Loucy (cell line): ENCODE data around the gene KIRREL3.

Experiments used
- CTCF ChIP-seq: fragments of 200-600 bp; sonication (generic); conservative IDR thresholded peaks from 2 replicates; pipeline ENCODE4 v1.5.1; 2014; ENCODE audit warnings: mild to moderate bottlenecking, antibody characterized with exemption, low read length
- EZH2phosphoT487 ChIP-seq: fragments of 200-600 bp; IDR thresholded peaks from 2 replicates; pipeline ENCODE4 v1.6.1; 2018; ENCODE audit warnings: antibody characterized with exemption, mild to moderate bottlenecking, moderate library complexity, borderline replicate concordance

GRCh38 chr11:126638648-126639047, 361.9 kb downstream of the KIRREL3 start:
- TF ChIP-seq CTCF, result no peak
- TF ChIP-seq EZH2phosphoT487, result no peak
